Caki2 (cell line): ENCODE results near the gene FBXO9. TPM values are rescaled to one million over a fixed set of nuclear protein-coding genes. Genes with fewer than 3 reads are reported as not detected.

Experiments used
- total RNA-seq: library from RNA; depleted of rRNA; stranded (reverse); fragments of >200 nt; shearing (Covaris generic); gene quantifications from 2 replicates; pipeline ENCODE4 v1.2.3, GENCODE V29; 2014; ENCODE audit warnings: low replicate concordance; rRNA removed

FBXO9 gene
- total RNA-seq, 1 experiment from 2014 or later = 53.1 TPM

Other genes with a start within 250 kb of the FBXO9 start
- gene GSTA5, start 224.6 kb upstream of the FBXO9 start, total RNA-seq = not detected in 2 replicates
- gene GSTA3, start 155.7 kb upstream of the FBXO9 start, total RNA-seq = 0.61 TPM in 1 of 2 replicates, not detected in the other
- gene GSTA4, start 70.1 kb upstream of the FBXO9 start, total RNA-seq = 83.6 and 89.8 TPM in 2 replicates
- gene CILK1, start 3.6 kb upstream of the FBXO9 start, total RNA-seq = 1.8 and 2.1 TPM in 2 replicates
- gene GCM1, start 83.4 kb downstream of the FBXO9 start, total RNA-seq = not detected in 2 replicates